Prostate gland (tissue), 2 donors: ENCODE measurements around the gene PTPRC.

Source experiments
- CTCF ChIP-seq, 4 experiments: fragments of 200-600 bp in 2 of 4; fragments of 450-650 bp in 2 of 4; sonication (generic) in 2 of 4; IDR thresholded peaks; 1 replicate in 3 of 4; 2 replicates in 1 of 4; pipeline ENCODE4 v1.5.1; 2016 to 2019; ENCODE audit warnings: antibody characterized with exemption in 4 of 4, mild to moderate bottlenecking in 2 of 4, moderate library complexity in 2 of 4
- POLR2A ChIP-seq: fragments of 450-650 bp; IDR thresholded peaks from one replicate; pipeline ENCODE4 v1.6.1; 2016; ENCODE audit warnings: antibody characterized with exemption, mild to moderate bottlenecking

- TF ChIP-seq CTCF (IDR thresholded peaks at IDR 0.05) (peak in 1 of 4 experiments; percentile 54), POLR2A (no peak)
Measured at GRCh38 chr1:198686069-198686728, 47.4 kb downstream of the PTPRC start.
